ENCODE data around the gene DBNL.

The DBNL gene

DNA sequence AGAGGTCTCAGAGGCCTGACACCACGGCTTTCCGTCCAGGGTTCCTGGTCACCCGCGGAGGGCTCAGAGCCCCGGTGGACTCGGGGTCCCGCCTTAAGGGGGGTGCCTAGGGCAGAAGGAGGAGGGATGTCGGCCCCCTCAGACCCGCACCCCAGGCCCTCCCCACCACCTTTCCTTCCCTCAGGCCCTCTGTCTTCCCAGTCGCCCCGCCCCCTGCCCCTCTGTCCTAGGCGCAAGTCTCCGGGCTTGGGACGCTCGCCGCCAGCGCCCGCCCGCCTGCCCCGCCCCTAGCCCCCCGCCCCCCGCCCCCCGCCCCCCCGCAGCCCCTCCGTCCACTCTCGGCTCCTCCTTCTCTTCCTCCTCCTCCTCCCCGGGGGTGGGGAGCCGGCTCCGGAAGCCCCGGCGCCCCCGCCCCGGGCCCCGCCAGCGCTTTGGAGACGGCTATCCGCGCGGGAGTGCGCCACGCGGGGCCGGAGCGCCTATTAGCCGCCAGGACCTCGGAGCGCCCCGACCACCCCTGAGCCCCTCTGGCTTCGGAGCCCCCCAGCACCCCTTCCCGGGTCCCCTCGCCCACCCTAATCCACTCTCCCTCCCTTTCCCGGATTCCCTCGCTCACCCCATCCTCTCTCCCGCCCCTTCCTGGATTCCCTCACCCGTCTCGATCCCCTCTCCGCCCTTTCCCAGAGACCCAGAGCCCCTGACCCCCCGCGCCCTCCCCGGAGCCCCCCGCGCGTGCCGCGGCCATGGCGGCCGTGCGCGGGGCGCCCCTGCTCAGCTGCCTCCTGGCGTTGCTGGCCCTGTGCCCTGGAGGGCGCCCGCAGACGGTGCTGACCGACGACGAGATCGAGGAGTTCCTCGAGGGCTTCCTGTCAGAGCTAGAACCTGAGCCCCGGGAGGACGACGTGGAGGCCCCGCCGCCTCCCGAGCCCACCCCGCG is 59.7 kb downstream of the DBNL start, which contains the start of gene AEBP1:
Gene AEBP1, plus strand, starts transcription at position 423 of the 937 bp plus-strand sequence. Its CDS starts 321 bp downstream, at position 744.
- no peak for DNase-seq
- in situ Hi-C loops (cut with MboI; ENCODE audit: low pct_unique_long_range_greater_than_20kb, low sequenced_read_pairs), result no loop called here

DNA sequence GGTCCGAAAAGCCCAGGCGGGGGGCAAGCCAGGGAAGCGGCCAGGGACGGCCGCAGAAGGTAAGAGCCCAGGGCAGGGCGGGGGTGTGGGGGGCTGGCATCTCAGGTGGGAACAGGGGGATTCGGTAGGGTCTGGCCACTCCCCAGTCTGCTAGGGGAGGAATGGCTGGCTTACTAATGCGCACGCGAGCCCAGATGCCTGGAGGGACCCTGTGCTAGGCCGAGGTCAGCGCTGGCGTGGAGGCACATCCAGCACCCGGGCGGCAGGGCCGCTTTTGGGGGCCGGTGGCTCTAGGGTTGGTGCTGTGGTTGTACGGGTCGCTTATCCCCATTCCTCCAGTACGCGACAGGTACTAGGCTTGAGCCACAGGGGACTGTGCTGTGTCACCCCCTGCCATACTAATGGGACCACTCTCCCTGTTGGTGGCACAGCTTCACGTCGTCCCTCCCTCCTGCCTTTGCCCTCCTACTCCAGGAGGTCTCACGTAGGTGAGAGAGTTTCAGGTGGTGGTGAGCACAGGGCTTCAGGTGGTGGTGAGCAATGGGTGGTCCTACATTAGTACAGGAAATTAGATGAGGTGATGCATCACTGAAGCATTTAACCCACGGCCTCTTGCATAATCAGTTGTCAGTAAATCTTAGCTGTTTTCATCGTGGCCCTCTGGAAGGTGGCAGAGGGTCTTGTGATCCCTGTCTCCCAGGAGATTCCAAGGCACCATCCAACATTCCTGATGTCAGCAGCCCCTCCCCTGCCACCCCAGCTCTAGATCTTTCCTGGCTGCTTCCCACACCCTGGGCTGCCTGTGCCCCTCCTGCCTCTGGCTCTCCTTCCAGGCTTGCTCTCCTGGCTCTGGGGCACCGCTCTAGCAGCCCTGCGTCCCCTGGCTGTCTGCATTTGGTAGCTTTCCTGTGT is 60.6 kb downstream of the DBNL start:
- in situ Hi-C loops (cut with MboI; ENCODE audit: low pct_unique_long_range_greater_than_20kb, low sequenced_read_pairs), result no loop called here
- DNase-seq, result no peak

DNA sequence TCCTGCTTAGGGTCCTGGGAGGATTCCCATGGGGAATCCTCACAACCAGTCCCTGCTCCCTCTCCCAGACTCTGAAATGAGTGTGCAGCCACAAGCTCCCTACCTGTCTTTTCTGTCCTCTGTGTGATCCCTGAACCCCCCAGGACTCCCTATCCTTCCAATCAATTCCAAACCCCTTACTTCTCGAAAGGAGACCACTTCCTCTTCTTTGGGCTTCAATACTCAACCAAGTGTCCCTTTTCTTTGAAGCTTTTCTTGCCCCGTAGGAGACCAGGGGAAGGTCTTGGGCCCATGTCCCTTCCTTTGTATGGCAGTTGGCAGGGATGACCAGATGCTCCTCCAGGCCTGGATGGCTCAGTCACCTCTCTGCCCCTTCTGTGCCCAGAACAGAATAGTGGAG is 61.3 kb downstream of the DBNL start:
- in situ Hi-C loops (cut with MboI; ENCODE audit: low pct_unique_long_range_greater_than_20kb, low sequenced_read_pairs), result no loop called here
- no peak for DNase-seq

DNA sequence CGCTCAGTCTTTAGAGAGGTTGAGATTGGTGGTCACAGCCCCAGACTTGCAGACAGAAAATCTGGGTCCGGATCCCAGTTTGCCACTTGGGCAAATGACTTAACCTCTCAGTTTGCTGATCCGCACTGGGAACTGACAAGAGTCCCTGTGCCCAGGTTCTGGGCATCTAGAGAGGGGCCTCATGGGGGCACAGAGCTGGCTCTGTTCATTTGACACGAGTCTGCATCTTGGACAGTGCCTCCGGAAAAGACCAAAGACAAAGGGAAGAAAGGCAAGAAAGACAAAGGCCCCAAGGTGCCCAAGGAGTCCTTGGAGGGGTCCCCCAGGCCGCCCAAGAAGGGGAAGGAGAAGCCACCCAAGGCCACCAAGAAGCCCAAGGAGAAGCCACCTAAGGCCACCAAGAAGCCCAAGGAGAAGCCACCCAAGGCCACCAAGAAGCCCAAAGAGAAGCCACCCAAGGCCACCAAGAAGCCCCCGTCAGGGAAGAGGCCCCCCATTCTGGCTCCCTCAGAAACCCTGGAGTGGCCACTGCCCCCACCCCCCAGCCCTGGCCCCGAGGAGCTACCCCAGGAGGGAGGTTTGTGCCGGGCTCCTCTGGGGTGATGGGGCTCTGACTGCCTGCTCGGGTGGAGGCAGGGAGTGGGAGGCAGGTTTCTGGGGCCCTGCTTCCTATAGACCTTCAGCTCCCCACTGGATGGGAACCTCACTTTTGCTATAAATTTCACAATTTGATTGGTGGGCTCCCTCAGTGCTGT is 62.0 kb downstream of the DBNL start:
- in situ Hi-C loops (cut with MboI; ENCODE audit: low pct_unique_long_range_greater_than_20kb, low sequenced_read_pairs), result no loop called here
- DNase-seq, result no peak

DNA sequence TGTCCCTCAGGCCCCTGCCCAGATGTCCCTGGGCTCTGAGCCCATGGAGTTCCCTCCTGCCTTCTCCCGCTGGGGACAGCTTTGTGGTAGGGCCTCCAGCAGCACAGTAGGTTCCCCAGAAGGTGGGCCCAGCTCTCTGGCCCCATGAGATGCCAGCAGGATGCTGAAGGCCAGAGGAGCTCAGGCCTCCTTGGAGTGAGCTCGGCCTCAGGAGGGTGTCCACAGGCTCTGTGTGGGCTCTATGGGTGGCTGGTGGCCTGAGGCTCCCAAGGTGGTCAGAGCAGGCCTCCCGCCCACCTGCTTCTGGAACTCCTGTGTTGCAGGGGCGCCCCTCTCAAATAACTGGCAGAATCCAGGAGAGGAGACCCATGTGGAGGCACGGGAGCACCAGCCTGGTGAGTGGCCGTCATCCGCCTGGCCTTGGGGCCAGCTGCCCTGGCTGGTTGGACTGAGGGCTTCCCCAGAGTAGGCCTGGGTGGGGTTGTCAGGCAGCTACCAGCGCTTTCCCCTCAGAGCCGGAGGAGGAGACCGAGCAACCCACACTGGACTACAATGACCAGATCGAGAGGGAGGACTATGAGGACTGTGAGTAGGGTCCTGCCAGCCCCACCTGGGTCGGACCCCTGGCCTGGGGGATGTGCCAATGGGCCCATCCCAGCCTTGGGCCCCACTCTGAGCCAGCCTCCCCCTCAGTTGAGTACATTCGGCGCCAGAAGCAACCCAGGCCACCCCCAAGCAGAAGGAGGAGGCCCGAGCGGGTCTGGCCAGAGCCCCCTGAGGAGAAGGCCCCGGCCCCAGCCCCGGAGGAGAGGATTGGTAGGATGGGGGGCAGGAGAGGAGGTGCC is 62.8 kb downstream of the DBNL start:
- in situ Hi-C loops (cut with MboI; ENCODE audit: low pct_unique_long_range_greater_than_20kb, low sequenced_read_pairs), result no loop called here
- DNase-seq, result no peak

DNA sequence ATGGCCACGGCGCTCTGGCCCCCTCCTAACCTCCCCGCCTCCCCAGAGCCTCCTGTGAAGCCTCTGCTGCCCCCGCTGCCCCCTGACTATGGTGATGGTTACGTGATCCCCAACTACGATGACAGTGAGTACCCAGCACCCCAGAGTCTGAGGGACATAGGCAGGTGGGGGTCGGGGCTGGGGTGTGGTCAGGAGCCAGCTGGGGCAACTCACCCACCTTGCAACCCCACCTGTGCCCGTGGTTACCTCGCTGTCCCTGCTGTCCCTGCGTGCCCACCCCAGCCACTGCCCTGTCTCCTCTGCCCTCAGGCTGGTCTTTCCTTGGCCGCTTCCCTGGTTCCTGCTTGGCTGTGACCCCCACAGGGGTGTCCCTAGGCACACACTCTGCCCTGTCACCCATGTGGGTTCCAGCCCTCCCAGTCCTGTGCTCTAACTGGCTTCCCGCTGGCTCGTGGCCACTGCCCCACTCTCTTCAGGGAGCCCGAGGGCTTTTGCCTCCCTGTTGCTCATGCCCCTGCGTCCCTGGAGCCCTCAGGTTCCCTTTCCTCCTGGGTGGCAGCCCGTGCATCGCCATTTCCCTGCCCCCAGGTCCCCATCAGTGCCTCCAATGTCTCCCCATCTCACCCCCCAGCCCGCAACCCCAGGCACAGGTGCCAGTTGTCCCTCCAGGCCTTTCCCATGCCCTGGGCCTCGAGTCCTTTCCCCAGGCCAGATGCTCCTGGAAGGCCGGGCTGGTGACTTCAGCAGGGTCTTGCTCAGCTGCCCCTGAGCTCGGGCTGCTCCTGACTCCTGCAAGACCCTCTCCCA is 63.7 kb downstream of the DBNL start:
- in situ Hi-C loops (cut with MboI; ENCODE audit: low pct_unique_long_range_greater_than_20kb, low sequenced_read_pairs), result no loop called here
- DNase-seq, result no peak

DNA sequence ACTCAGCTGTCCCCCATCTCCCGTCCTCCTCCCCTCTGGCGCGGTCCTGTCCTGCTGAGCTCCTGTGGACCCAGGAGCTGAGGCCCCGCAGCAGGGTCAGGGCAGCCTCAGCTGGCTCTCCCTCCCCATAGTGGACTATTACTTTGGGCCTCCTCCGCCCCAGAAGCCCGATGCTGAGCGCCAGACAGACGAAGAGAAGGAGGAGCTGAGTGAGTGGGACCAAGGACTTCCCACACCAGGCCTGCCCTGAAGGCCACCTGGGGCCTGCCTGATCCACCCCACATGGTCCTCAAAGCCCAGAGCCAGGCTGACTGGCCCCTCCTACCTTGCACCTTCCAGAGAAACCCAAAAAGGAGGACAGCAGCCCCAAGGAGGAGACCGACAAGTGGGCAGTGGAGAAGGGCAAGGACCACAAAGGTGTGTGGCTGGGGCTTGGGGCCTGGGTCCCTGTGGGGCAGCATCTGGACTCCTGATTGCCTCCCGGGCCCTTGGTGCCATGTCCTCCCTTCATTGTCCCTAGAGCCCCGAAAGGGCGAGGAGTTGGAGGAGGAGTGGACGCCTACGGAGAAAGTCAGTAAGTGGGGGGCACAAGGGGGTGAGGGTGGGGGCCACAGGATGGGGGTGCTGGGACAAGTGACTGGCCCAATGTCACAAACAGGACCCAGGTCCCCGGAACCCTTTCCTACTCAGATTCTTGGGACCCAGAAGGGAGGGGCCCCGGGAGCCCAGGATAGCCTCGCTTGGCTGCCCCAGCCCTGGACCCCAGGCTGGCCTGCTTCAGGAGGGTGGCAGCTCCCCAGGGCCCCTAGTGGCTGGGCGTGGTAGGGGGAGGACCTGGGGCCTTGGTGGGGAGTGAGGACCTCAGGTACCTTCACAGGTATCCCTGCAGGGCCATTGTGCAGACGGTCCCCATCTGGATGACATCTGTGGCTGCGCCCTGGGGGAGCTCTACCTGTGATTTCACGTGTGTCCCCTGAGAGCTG is 64.6 kb downstream of the DBNL start:
- in situ Hi-C loops (cut with MboI; ENCODE audit: low pct_unique_long_range_greater_than_20kb, low sequenced_read_pairs), result no loop called here
- no peak for DNase-seq

DNA sequence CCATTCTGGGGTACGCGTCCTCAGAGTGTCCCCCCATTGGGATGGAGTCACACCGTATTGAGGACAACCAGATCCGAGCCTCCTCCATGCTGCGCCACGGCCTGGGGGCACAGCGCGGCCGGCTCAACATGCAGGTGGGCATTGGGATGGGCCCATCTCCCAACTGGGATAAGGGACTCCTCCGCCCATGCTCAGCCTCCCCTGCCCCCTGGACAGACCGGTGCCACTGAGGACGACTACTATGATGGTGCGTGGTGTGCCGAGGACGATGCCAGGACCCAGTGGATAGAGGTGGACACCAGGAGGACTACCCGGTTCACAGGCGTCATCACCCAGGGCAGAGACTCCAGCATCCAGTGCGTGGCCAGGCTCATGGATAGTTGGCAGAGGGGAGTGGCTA is 65.5 kb downstream of the DBNL start:
- in situ Hi-C loops (cut with MboI; ENCODE audit: low pct_unique_long_range_greater_than_20kb, low sequenced_read_pairs), result no loop called here
- no peak for DNase-seq

DNA sequence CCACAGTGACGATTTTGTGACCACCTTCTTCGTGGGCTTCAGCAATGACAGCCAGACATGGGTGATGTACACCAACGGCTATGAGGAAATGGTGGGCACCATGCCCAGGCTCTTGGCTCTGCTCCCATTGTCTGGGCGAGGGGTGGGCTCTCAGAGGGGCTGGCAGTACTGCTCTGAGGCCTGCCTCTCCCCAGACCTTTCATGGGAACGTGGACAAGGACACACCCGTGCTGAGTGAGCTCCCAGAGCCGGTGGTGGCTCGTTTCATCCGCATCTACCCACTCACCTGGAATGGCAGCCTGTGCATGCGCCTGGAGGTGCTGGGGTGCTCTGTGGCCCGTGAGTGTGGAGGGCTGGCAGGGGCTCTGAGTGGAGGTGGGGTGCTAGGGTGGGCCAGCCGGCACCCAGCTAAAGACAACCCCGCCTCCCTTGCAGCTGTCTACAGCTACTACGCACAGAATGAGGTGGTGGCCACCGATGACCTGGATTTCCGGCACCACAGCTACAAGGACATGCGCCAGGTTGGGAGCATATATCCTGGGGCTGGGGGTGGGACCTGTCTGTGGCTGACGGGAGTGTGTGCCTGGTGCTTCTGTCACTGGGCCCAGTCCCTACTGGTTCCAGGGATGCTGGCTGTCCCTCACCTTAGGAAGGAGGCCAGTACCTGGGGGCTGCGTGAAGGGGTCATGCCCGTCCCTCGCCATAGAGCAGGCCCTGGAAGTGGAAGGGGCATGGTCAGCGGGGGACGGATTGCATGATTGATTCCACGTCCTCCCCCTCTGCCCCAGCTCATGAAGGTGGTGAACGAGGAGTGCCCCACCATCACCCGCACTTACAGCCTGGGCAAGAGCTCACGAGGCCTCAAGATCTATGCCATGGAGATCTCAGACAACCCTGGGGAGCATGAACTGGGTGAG is 66.5 kb downstream of the DBNL start:
- no peak for DNase-seq
- in situ Hi-C loops (cut with MboI; ENCODE audit: low pct_unique_long_range_greater_than_20kb, low sequenced_read_pairs), result no loop called here
